Activated T-helper 17 cell treated with anti-CD3 and anti-CD28 coated beads, Interleukin-2, amount 50 U/mL, for 72 hours (primary cell): Measurements from ENCODE around the gene CASZ1. TPM values are rescaled to one million over a fixed set of nuclear protein-coding genes. Genes with fewer than 3 reads are reported as not detected.

Experiments used
- ATAC-seq: fragments of 150-1000 bp; cut with Tn5 transposase; replicated peaks from 2 replicates; pipeline ENCODE4 v1.10.0; 2021; ENCODE audit warnings: mild to moderate bottlenecking, moderate library complexity
- H3K27ac Mint-ChIP-seq: one replicate; pipeline ENCODE4 v1.8.0; 2022; ENCODE audit warnings: mixed read lengths
- H3K27me3 Mint-ChIP-seq: one replicate; pipeline ENCODE4 v1.8.0; 2022; ENCODE audit warnings: mixed read lengths
- H3K36me3 Mint-ChIP-seq: one replicate; pipeline ENCODE4 v1.8.0; 2022; ENCODE audit warnings: low read depth, mild to moderate bottlenecking, mixed read lengths
- H3K4me1 Mint-ChIP-seq: one replicate; pipeline ENCODE4 v1.8.0; 2022; ENCODE audit warnings: mixed read lengths
- H3K4me3 Mint-ChIP-seq: one replicate; pipeline ENCODE4 v1.8.0; 2022; ENCODE audit warnings: mild to moderate bottlenecking, mixed read lengths
- H3K9me3 Mint-ChIP-seq: one replicate; pipeline ENCODE4 v1.8.0; 2022; ENCODE audit warnings: mixed read lengths
- total RNA-seq, 2 donors: library from RNA; stranded (reverse); gene quantifications; one replicate each; pipeline ENCODE4 v1.2.3, GENCODE V29; 2022

Gene CASZ1
- total RNA-seq, 2 donors from 2014 or later = 2.6 to 4.3 TPM

GRCh38 chr1:10676963-10677362, 119.5 kb downstream of the CASZ1 start:
- H3K36me3 Mint-ChIP-seq = no peaks in the 10 kb centered on the region
- H3K9me3 Mint-ChIP-seq = no peaks in the 10 kb centered on the region
- no peaks in the 10 kb centered on the region for H3K4me1 Mint-ChIP-seq
- H3K4me3 Mint-ChIP-seq = no peak overlapping the region
- ATAC-seq = no peak
- H3K27me3 Mint-ChIP-seq = no peaks in the 10 kb centered on the region
- H3K27ac Mint-ChIP-seq = no peak overlapping the region

- Mint-ChIP-seq H3K36me3 (no peaks in the 10 kb centered on the region), H3K4me3 (no peak overlapping the region), H3K4me1 (no peaks in the 10 kb centered on the region), H3K27ac (no peak overlapping the region), H3K27me3 (no peaks in the 10 kb centered on the region), H3K9me3 (no peaks in the 10 kb centered on the region)
- ATAC-seq = no peak
These were observed 120.6 kb downstream of the CASZ1 start for GRCh38 chr1:10675813-10676212.

GRCh38 chr1:10674700-10675609, 121.5 kb downstream of the CASZ1 start:
- Mint-ChIP-seq H3K9me3 (no peaks in the 10 kb centered on the region), H3K4me1 (no peaks in the 10 kb centered on the region), H3K27ac (no peak overlapping the region), H3K36me3 (no peaks in the 10 kb centered on the region), H3K27me3 (no peaks in the 10 kb centered on the region), H3K4me3 (no peak overlapping the region)
- ATAC-seq = no peak

- Mint-ChIP-seq H3K27ac (no peak overlapping the region), H3K36me3 (no peaks in the 10 kb centered on the region), H3K4me3 (no peak overlapping the region), H3K4me1 (no peaks in the 10 kb centered on the region), H3K27me3 (no peaks in the 10 kb centered on the region), H3K9me3 (no peaks in the 10 kb centered on the region)
- ATAC-seq = no peak
These were observed 122.2 kb downstream of the CASZ1 start for GRCh38 chr1:10674222-10674621.

GRCh38 chr1:10673109-10673711, 123.2 kb downstream of the CASZ1 start:
- Mint-ChIP-seq H3K27me3 (no peaks in the 10 kb centered on the region), H3K36me3 (no peaks in the 10 kb centered on the region), H3K9me3 (no peaks in the 10 kb centered on the region), H3K4me1 (no peaks in the 10 kb centered on the region), H3K4me3 (no peak overlapping the region), H3K27ac (no peak overlapping the region)
- no peak for ATAC-seq

- Mint-ChIP-seq H3K4me1 (no peaks in the 10 kb centered on the region), H3K36me3 (no peaks in the 10 kb centered on the region), H3K4me3 (no peak overlapping the region), H3K9me3 (no peaks in the 10 kb centered on the region), H3K27me3 (no peaks in the 10 kb centered on the region), H3K27ac (no peak overlapping the region)
- ATAC-seq = no peak
These were observed 123.9 kb downstream of the CASZ1 start for GRCh38 chr1:10672343-10673050.

GRCh38 chr1:10671622-10672342, 124.7 kb downstream of the CASZ1 start:
- Mint-ChIP-seq H3K4me3 (no peak overlapping the region), H3K4me1 (no peaks in the 10 kb centered on the region), H3K27ac (no peak overlapping the region), H3K9me3 (no peaks in the 10 kb centered on the region), H3K36me3 (no peaks in the 10 kb centered on the region), H3K27me3 (no peaks in the 10 kb centered on the region)
- ATAC-seq = no peak

- ATAC-seq = no peak
- H3K36me3 Mint-ChIP-seq = no peaks in the 10 kb centered on the region
- H3K27ac Mint-ChIP-seq = no peak overlapping the region
- H3K4me1 Mint-ChIP-seq = no peaks in the 10 kb centered on the region
- H3K4me3 Mint-ChIP-seq = no peak overlapping the region
- no peaks in the 10 kb centered on the region for H3K9me3 Mint-ChIP-seq
- no peaks in the 10 kb centered on the region for H3K27me3 Mint-ChIP-seq
These were observed 125.4 kb downstream of the CASZ1 start for GRCh38 chr1:10671090-10671489.

GRCh38 chr1:10670190-10670589, 126.3 kb downstream of the CASZ1 start:
- Mint-ChIP-seq H3K4me1 (no peaks in the 10 kb centered on the region), H3K4me3 (no peak overlapping the region)
- no peak for ATAC-seq

GRCh38 chr1:10669570-10669969, 126.9 kb downstream of the CASZ1 start:
- no peak overlapping the region for H3K27ac Mint-ChIP-seq
- ATAC-seq = no peak
- H3K36me3 Mint-ChIP-seq = no peaks in the 10 kb centered on the region
- no peaks in the 10 kb centered on the region for H3K27me3 Mint-ChIP-seq
- no peak overlapping the region for H3K4me3 Mint-ChIP-seq
- H3K9me3 Mint-ChIP-seq = no peaks in the 10 kb centered on the region
- H3K4me1 Mint-ChIP-seq = no peaks in the 10 kb centered on the region

More at GRCh38 chr1:10670190-10670589, 126.3 kb downstream of the CASZ1 start:
- Mint-ChIP-seq H3K36me3 (no peaks in the 10 kb centered on the region), H3K9me3 (no peaks in the 10 kb centered on the region), H3K27me3 (no peaks in the 10 kb centered on the region), H3K27ac (no peak overlapping the region)

GRCh38 chr1:10667861-10668761, 128.3 kb downstream of the CASZ1 start:
- no peak overlapping the region for H3K4me3 Mint-ChIP-seq
- H3K4me1 Mint-ChIP-seq = no peaks in the 10 kb centered on the region
- H3K9me3 Mint-ChIP-seq = no peaks in the 10 kb centered on the region
- ATAC-seq = no peak
- no peaks in the 10 kb centered on the region for H3K36me3 Mint-ChIP-seq
- H3K27ac Mint-ChIP-seq = no peak overlapping the region
- H3K27me3 Mint-ChIP-seq = no peaks in the 10 kb centered on the region

GRCh38 chr1:10665930-10666850, 130.3 kb downstream of the CASZ1 start:
- Mint-ChIP-seq H3K27ac (no peak overlapping the region), H3K36me3 (no peaks in the 10 kb centered on the region), H3K4me3 (no peak overlapping the region), H3K4me1 (no peaks in the 10 kb centered on the region), H3K27me3 (no peaks in the 10 kb centered on the region), H3K9me3 (no peaks in the 10 kb centered on the region)
- no peak for ATAC-seq

- Mint-ChIP-seq H3K4me3 (no peak overlapping the region), H3K27ac (no peak overlapping the region), H3K4me1 (no peaks in the 10 kb centered on the region), H3K27me3 (no peaks in the 10 kb centered on the region), H3K9me3 (no peaks in the 10 kb centered on the region), H3K36me3 (no peaks in the 10 kb centered on the region)
- no peak for ATAC-seq
These were observed 131.2 kb downstream of the CASZ1 start for GRCh38 chr1:10665226-10665625.
